HFF-Myc (cell line): ENCODE measurements around the gene CTNNA3.
"Not testable (repeated sequence)": the region's sequence is repeated elsewhere in the genome, so short reads cannot be mapped to it uniquely, and the experiment has no call there.

Experiments used
- DNase-seq: peaks from one replicate; pipeline ENCODE4 v3.0.0-alpha.2; 2011; ENCODE audit warnings: low read depth; ENCODE audit errors: extremely low read depth
- H3K4me3 ChIP-seq: replicated peaks from 2 replicates; pipeline ENCODE4 v1.5.1; 2011; ENCODE audit warnings: low read depth, mild to moderate bottlenecking, control low read depth, low read length
- TF ChIP-seq, protein P1 (sequence below): IDR thresholded peaks from 2 replicates; pipeline ENCODE4 v1.5.1; 2012; ENCODE audit warnings: mild to moderate bottlenecking, low read depth, low read length, control low read depth; ENCODE audit errors: missing control alignments

The CTNNA3 gene

DNA sequence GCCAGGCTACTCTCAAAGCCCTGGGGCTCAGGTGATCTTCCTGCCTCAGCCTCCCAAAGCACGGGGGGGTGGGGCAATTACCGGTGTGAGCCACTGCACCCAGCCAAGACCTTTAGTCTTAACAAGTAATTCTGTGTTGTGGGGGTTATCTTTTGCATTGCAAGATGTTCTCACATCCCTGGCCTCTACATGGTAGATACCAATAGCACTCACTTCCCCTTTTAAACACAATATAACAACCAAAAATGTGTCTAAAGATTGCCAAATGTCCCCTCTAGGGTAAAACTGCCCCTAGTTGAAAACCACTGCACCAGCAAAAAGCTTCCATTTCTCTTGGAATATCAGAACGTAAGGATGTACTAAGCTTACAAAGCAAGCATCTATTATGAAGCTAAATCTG, 225.0 kb downstream of the CTNNA3 start:
- DNase-seq = no peak
- H3K4me3 ChIP-seq = no peak overlapping the region
- TF ChIP-seq, protein P1, sequence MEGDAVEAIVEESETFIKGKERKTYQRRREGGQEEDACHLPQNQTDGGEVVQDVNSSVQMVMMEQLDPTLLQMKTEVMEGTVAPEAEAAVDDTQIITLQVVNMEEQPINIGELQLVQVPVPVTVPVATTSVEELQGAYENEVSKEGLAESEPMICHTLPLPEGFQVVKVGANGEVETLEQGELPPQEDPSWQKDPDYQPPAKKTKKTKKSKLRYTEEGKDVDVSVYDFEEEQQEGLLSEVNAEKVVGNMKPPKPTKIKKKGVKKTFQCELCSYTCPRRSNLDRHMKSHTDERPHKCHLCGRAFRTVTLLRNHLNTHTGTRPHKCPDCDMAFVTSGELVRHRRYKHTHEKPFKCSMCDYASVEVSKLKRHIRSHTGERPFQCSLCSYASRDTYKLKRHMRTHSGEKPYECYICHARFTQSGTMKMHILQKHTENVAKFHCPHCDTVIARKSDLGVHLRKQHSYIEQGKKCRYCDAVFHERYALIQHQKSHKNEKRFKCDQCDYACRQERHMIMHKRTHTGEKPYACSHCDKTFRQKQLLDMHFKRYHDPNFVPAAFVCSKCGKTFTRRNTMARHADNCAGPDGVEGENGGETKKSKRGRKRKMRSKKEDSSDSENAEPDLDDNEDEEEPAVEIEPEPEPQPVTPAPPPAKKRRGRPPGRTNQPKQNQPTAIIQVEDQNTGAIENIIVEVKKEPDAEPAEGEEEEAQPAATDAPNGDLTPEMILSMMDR = no peak

DNA sequence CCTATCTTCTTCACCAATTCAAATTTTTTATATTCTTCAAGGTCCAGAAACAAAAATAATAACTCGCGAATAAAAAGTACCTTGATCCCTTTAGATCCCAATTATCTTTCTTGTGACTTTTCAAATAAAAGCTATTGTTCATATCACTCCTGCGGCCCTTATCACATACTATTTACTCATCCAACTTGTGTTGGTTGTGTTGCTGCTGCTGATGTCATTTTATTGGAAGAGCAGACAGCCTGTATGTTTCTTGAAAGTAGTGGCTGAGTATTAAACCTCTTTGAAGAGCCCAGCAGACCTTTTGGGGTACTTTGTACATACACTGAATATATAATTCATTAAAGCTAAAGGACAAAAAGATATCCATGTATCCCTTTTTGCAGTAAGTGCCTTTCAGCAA, 231.7 kb downstream of the CTNNA3 start:
- TF ChIP-seq, protein P1 = no peak
- no peak overlapping the region for H3K4me3 ChIP-seq
- DNase-seq = no peak

DNA sequence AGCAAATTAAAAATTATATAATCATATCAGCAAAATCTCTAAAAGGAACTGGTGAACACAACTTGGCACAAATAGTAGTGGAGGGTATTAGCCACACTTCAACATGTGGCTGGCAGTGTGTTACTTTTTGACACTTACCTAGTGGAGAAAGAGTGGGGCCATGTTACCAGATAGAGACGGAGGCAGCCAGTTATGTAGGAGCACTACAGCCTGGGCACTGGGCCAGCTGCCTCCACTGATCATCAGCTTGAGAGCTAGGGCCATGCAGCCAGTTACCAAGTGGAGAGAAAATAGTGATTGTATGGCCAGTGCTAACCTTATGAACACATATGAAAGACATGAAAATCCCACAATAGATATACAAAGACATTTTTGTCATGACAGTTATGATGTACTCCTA, 243.1 kb downstream of the CTNNA3 start:
- no peak overlapping the region for H3K4me3 ChIP-seq
- TF ChIP-seq, protein P1 = no peak
- no peak for DNase-seq

DNA sequence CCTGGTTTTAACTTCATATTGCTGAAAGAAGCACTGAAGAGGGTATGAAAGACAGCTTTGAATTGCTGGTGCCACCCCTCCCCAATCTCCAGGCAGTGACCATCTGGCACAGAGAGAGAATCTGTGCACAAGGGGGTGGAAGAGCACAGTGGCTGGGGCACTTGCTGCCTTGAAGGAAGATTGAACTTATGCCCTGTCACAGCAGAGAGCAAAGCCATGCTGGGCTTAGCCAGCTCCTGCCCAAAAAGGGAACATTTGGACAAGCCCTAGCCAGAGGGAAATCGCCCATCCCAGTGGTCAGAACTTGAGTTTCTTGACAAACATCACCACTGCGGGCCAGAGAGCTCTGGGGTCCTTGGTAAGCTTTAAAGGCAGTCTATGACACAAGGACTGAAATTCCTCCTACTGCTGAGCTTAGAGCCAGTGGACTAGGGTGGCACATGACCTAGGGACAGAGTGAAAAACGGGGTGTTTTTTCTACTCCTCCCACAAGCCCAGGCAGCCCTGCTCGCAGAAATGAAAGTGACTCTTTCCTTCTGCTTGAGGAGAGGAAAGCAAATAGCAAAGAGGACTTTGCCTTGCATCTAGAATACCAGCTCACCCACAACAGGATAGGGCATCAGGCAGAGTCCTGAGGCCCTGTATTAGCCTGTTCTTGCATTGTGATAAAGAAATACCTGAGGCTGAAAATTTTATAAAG, 257.2 kb downstream of the CTNNA3 start:
- no peak overlapping the region for H3K4me3 ChIP-seq
- TF ChIP-seq, protein P1 = no peak
- no peak for DNase-seq

DNA sequence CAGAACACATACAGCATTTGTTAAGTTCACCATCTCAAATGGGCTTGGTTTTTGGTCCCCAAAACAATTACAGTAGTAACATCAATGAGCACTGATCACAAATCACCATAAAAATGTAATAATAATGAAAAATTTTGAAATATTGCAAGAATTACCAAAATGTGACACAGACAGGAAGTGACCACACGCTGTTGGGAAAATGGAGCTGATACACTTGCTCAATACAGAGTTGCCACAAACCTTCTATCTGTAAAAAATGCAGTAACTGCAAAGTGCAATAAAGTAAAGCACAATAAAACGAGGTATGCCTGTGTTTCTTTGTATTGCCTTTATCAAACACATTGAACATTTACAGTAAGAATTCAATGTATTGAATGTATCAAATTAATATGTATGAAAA, 262.7 kb downstream of the CTNNA3 start:
- TF ChIP-seq, protein P1 = no peak
- H3K4me3 ChIP-seq = no peak overlapping the region
- no peak for DNase-seq

DNA sequence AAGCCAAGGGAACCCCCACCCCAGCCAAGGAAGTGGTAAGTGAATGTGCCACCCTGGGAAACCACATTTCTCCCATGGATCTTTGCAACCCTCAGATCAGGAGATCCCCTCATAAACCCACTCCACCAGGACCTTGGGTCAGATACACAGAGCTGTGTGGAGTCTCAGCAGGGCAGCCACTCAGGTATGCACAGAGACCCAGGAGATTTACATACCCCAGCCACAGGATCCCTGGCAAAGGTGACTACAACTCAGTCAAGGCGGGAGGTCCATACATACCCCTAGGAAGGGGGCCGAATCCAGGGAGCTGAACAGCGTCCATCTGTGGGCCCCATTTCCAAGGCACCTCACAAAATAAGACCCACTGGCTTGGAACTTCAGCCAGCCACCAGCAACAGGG, 293.4 kb downstream of the CTNNA3 start:
- no peak for DNase-seq
- no peak overlapping the region for H3K4me3 ChIP-seq
- TF ChIP-seq, protein P1 = no peak

DNA sequence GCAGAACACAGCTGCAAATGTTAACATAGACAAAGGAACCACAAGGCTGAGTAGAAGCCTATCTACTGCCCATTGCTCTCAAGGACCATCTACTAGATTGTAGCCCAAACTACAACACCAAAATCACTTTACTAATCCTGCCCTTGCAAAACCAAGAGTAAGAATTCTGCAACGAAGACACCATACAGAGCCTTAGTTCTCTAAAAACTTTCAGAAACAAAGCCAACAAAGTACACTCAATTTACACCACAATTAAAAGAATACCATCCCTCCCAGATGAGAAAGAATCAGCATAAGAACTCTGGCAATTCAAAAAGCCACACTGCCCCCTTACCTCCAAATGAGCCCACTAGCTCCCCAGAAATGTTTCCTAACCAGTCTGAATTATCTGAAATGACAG, 294.3 kb downstream of the CTNNA3 start:
- no peak overlapping the region for H3K4me3 ChIP-seq
- DNase-seq = no peak
- TF ChIP-seq, protein P1 = no peak

DNA sequence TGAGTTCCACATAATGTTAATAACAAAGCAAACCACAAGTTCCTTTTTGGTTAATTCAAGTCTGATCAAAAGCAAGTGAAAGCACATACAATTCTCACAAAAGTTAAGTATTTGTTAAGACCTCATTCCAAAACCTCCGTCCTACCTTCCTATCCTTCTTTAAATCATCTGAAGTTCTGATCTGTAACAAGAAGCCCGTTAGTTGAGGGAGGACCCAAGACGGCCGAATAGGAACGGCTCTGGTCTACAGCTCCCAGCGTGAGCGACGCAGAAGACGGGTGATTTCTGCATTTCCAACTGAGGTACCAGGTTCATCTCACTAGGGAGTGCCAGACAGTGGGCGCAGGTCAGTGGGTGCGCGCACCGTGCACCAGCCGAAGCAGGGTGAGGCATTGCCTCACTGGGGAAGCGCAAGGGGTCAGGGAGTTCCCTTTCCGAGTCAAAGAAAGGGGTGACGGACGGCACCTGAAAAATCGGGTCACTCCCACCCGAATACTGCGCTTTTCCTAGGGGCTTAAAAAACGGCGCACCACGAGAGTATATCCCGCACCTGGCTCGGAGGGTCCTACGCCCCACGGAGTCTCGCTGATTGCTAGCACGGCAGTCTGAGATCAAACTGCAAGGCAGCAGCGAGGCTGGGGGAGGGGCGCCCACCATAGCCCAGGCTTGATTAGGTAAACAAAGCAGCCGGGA, 309.0 kb downstream of the CTNNA3 start:
- not testable (repeated sequence) for H3K4me3 ChIP-seq, DNase-seq
